H9 (cell line): Measurements from ENCODE around the gene KRTAP5-6. TPM values are rescaled to one million over a fixed set of nuclear protein-coding genes. Genes with fewer than 3 reads are reported as not detected.

Experiments used
- DNase-seq: peaks from one replicate; pipeline ENCODE4 v3.0.0-alpha.2; 2017
- H2AFZ ChIP-seq: one replicate; pipeline ENCODE4 v1.6.1; 2013; ENCODE audit warnings: mild to moderate bottlenecking, low read length, control low read depth, moderate library complexity
- H2AK5ac ChIP-seq: 2 replicates; pipeline ENCODE4 v1.6.1; 2013; ENCODE audit warnings: low read length, control low read depth, mixed read lengths; ENCODE audit not compliant: insufficient read length
- H2BK120ac ChIP-seq: one replicate; pipeline ENCODE4 v1.6.1; 2013; ENCODE audit warnings: low read depth, mild to moderate bottlenecking, low read length, control low read depth, inconsistent platforms; ENCODE audit not compliant: poor library complexity, severe bottlenecking
- H2BK12ac ChIP-seq: 2 replicates; pipeline ENCODE4 v1.6.1; 2013; ENCODE audit warnings: low read length, control low read depth, mixed read lengths, low read depth; ENCODE audit not compliant: insufficient read length
- H2BK15ac ChIP-seq: 2 replicates; pipeline ENCODE4 v1.6.1; 2013; ENCODE audit warnings: low read depth, low read length, control low read depth
- H2BK20ac ChIP-seq: one replicate; pipeline ENCODE4 v1.6.1; 2013; ENCODE audit warnings: low read depth, mild to moderate bottlenecking, low read length, control low read depth, inconsistent platforms; ENCODE audit not compliant: poor library complexity, severe bottlenecking
- H2BK5ac ChIP-seq: 2 replicates; pipeline ENCODE4 v1.6.1; 2013; ENCODE audit warnings: low read length, control low read depth, mixed read lengths; ENCODE audit not compliant: insufficient read length
- H3K14ac ChIP-seq: 2 replicates; pipeline ENCODE4 v1.6.1; 2013; ENCODE audit warnings: low read length, control low read depth; ENCODE audit not compliant: insufficient read depth
- H3K18ac ChIP-seq: 2 replicates; pipeline ENCODE4 v1.6.1; 2013; ENCODE audit warnings: low read depth, mild to moderate bottlenecking, mixed read lengths, low read length, control low read depth; ENCODE audit not compliant: insufficient read length
- H3K23ac ChIP-seq: 2 replicates; pipeline ENCODE4 v1.6.1; 2013; ENCODE audit warnings: low read length, control low read depth, mixed read lengths, low read depth; ENCODE audit not compliant: insufficient read length
- H3K23me2 ChIP-seq: 2 replicates; pipeline ENCODE4 v1.6.1; 2013; ENCODE audit warnings: low read depth, mild to moderate bottlenecking, mixed read lengths, low read length, control low read depth; ENCODE audit not compliant: insufficient read length, poor library complexity, severe bottlenecking
- H3K27ac ChIP-seq: 2 replicates; pipeline ENCODE4 v1.5.1; 2013; ENCODE audit warnings: low read length, control low read depth, mixed read lengths, low read depth; ENCODE audit not compliant: insufficient read length
- H3K27me3 ChIP-seq: 2 replicates; pipeline ENCODE4 v1.6.1; 2013; ENCODE audit warnings: low read length, control low read depth, inconsistent platforms; ENCODE audit not compliant: insufficient read depth
- H3K4ac ChIP-seq: 2 replicates; pipeline ENCODE4 v1.6.1; 2013; ENCODE audit warnings: low read depth, mild to moderate bottlenecking, control low read depth, inconsistent platforms, low read length, moderate library complexity
- H3K4me1 ChIP-seq: 2 replicates; pipeline ENCODE4 v1.6.1; 2013; ENCODE audit warnings: low read length, control low read depth, inconsistent platforms; ENCODE audit not compliant: insufficient read depth
- H3K4me2 ChIP-seq: 2 replicates; pipeline ENCODE4 v1.6.1; 2013; ENCODE audit warnings: low read length, control low read depth, mixed read lengths; ENCODE audit not compliant: insufficient read length, insufficient read depth
- H3K56ac ChIP-seq: 2 replicates; pipeline ENCODE4 v1.6.1; 2013; ENCODE audit warnings: low read depth, mild to moderate bottlenecking, mixed read lengths, low read length, control low read depth; ENCODE audit not compliant: insufficient read length
- H3K79me1 ChIP-seq: 2 replicates; pipeline ENCODE4 v1.6.1; 2013; ENCODE audit warnings: low read depth, mild to moderate bottlenecking, moderate library complexity, low read length, control low read depth, inconsistent platforms; ENCODE audit not compliant: insufficient read depth, poor library complexity, severe bottlenecking
- H3K79me2 ChIP-seq: 2 replicates; pipeline ENCODE4 v1.6.1; 2013; ENCODE audit warnings: low read length, control low read depth, inconsistent platforms; ENCODE audit not compliant: insufficient read depth
- H3K9ac ChIP-seq: 2 replicates; pipeline ENCODE4 v1.6.1; 2013; ENCODE audit warnings: low read length, control low read depth, mixed read lengths; ENCODE audit not compliant: insufficient read length; ENCODE audit errors: extremely low read depth
- H3K9me3 ChIP-seq: one replicate; pipeline ENCODE4 v1.6.1; 2013; ENCODE audit warnings: low read depth, low read length, inconsistent platforms; ENCODE audit not compliant: control insufficient read depth
- H3T11ph ChIP-seq: one replicate; pipeline ENCODE4 v1.6.1; 2013; ENCODE audit warnings: mild to moderate bottlenecking, low read length, control low read depth, inconsistent platforms
- H4K20me1 ChIP-seq: one replicate; pipeline ENCODE4 v1.6.1; 2013; ENCODE audit not compliant: control insufficient read depth, insufficient read length, insufficient read depth
- H4K5ac ChIP-seq: 2 replicates; pipeline ENCODE4 v1.6.1; 2013; ENCODE audit warnings: low read depth, mild to moderate bottlenecking, mixed read lengths, low read length, control low read depth; ENCODE audit not compliant: insufficient read length
- H4K8ac ChIP-seq: replicated peaks from 2 replicates; pipeline ENCODE4 v1.6.1; 2013; ENCODE audit warnings: low read length, control low read depth, mixed read lengths, low read depth; ENCODE audit not compliant: insufficient read length
- H4K91ac ChIP-seq: 2 replicates; pipeline ENCODE4 v1.6.1; 2013; ENCODE audit warnings: low read depth, mild to moderate bottlenecking, moderate library complexity, mixed read lengths, low read length, control low read depth; ENCODE audit not compliant: insufficient read length
- H3K27ac Mint-ChIP-seq, 3 experiments: 2 replicates in 2 of 3; 3 replicates in 1 of 3; pipeline ENCODE4 v1.8.0; 2020 to 2021; ENCODE audit warnings: mixed read lengths in 3 of 3, mild to moderate bottlenecking in 1 of 3, moderate library complexity in 1 of 3
- H3K27me3 Mint-ChIP-seq: 2 replicates; pipeline ENCODE4 v1.8.0; 2021; ENCODE audit warnings: low read depth, mild to moderate bottlenecking, moderate library complexity, mixed read lengths
- H3K36me3 Mint-ChIP-seq, 3 experiments: 2 replicates in 2 of 3; 3 replicates in 1 of 3; pipeline ENCODE4 v1.8.0; 2020 to 2021; ENCODE audit warnings: low read depth in 3 of 3, mixed read lengths in 3 of 3; ENCODE audit not compliant: insufficient read depth in 1 of 3
- H3K4me1 Mint-ChIP-seq, 2 experiments: 2 replicates each; pipeline ENCODE4 v1.8.0; 2020; ENCODE audit warnings: mixed read lengths in 2 of 2
- H3K4me3 Mint-ChIP-seq, 2 experiments: 2 replicates in 1 of 2; 3 replicates in 1 of 2; pipeline ENCODE4 v1.8.0; 2020 to 2021; ENCODE audit warnings: mild to moderate bottlenecking in 2 of 2, mixed read lengths in 2 of 2, moderate library complexity in 1 of 2
- H3K9me3 Mint-ChIP-seq, 2 experiments: 2 replicates in 1 of 2; 3 replicates in 1 of 2; pipeline ENCODE4 v1.8.0; 2020; ENCODE audit warnings: mild to moderate bottlenecking in 2 of 2, mixed read lengths in 2 of 2, moderate library complexity in 1 of 2
- WGBS: extraction: QIAGEN DNeasy Blood & Tissue Kit; methylation state at CpG from one replicate; pipeline ENCODE4 v1.1.7; 2013; ENCODE audit warnings: missing lambda C conversion rate, low lambda C conversion rate, mixed read lengths; ENCODE audit not compliant: insufficient read length; ENCODE audit errors: extremely low coverage; 5-methylcytosine and 5-hydroxymethylcytosine counted together
- total RNA-seq: library from RNA; stranded (reverse); gene quantifications from 2 replicates; pipeline ENCODE4 v1.2.1, GENCODE V29; 2021
- TF ChIP-seq, protein P1 (sequence below): fragments of 200-600 bp; sonication (generic); conservative IDR thresholded peaks from 3 replicates; pipeline ENCODE4 v1.8.0; 2021; ENCODE audit warnings: antibody characterized with exemption, mild to moderate bottlenecking

The KRTAP5-6 gene
- total RNA-seq, 1 experiment from 2014 or later: not detected

DNA sequence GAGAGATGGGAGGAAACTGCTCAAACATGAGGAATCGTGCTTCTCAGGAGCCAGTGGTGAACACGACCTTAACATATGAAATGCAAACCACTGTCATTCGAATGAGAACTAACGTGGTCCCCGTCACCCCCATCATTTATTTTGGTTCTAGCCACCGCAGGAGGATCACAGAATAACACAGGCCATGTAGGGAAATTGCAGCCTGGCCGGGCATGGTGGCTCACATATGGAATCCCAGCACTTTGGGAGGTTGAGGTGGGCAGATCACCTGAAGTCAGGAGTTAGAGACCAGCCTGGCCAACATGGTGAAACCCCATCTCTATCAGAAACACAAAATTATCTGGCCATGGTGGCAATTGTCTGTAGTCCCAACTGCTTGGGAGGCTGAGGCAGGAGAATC, 40.3 kb upstream of the KRTAP5-6 start:
- no peaks in the 10 kb centered on the region for H3K36me3 Mint-ChIP-seq
- no peak for DNase-seq
- H3K27ac ChIP-seq: no peak overlapping the region
- TF ChIP-seq, protein P1, sequence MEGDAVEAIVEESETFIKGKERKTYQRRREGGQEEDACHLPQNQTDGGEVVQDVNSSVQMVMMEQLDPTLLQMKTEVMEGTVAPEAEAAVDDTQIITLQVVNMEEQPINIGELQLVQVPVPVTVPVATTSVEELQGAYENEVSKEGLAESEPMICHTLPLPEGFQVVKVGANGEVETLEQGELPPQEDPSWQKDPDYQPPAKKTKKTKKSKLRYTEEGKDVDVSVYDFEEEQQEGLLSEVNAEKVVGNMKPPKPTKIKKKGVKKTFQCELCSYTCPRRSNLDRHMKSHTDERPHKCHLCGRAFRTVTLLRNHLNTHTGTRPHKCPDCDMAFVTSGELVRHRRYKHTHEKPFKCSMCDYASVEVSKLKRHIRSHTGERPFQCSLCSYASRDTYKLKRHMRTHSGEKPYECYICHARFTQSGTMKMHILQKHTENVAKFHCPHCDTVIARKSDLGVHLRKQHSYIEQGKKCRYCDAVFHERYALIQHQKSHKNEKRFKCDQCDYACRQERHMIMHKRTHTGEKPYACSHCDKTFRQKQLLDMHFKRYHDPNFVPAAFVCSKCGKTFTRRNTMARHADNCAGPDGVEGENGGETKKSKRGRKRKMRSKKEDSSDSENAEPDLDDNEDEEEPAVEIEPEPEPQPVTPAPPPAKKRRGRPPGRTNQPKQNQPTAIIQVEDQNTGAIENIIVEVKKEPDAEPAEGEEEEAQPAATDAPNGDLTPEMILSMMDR: no peak
- no peaks in the 10 kb centered on the region for H3K9me3 ChIP-seq
- no peaks in the 10 kb centered on the region for H3K23me2 ChIP-seq
- H3K27me3 Mint-ChIP-seq: peaks cover 42% of the 10 kb centered on the region
- peaks cover 4 to 8% of the 10 kb centered on the region in 2 experiments; a peak in 3 of 4 replicates for H3K4me1 Mint-ChIP-seq
- H2BK20ac ChIP-seq: no peak overlapping the region
- no peak overlapping the region for H2AFZ ChIP-seq
- no peak overlapping the region for H2BK5ac ChIP-seq
- no peaks in the 10 kb centered on the region for H3K4me1 ChIP-seq
- H3K79me2 ChIP-seq: no peaks in the 10 kb centered on the region
- H2BK12ac ChIP-seq: no peak overlapping the region
- H3K27me3 ChIP-seq: no peaks in the 10 kb centered on the region; the same call in 1 of the 2 replicates
- H3K27ac Mint-ChIP-seq: no peak overlapping the region; a peak in 1 of 7 replicates
- H4K5ac ChIP-seq: no peak overlapping the region
- no peak overlapping the region for H3K4me2 ChIP-seq
- no peak overlapping the region for H3K9ac ChIP-seq
- H2BK120ac ChIP-seq: no peak overlapping the region
- H4K20me1 ChIP-seq: no peaks in the 10 kb centered on the region
- H3K23ac ChIP-seq: no peak overlapping the region
- no peak overlapping the region for H3T11ph ChIP-seq
- no peak overlapping the region for H2AK5ac ChIP-seq
- H2BK15ac ChIP-seq: no peak overlapping the region
- no peak overlapping the region for H4K8ac ChIP-seq
- H3K14ac ChIP-seq: no peak overlapping the region
- H3K79me1 ChIP-seq: no peaks in the 10 kb centered on the region
- no peak overlapping the region for H3K4me3 Mint-ChIP-seq
- H3K18ac ChIP-seq: no peak overlapping the region
- no peak overlapping the region for H4K91ac ChIP-seq
- no peaks in the 10 kb centered on the region for H3K9me3 Mint-ChIP-seq
- no peak overlapping the region for H3K4ac ChIP-seq
- WGBS: no CpG with 5 or more reads among the region's 7 CpGs
- no peak overlapping the region for H3K56ac ChIP-seq
